Ishikawa (cell line): Measurements from ENCODE around the gene TM4SF1.

ENCODE experiments used
- CEBPB ChIP-seq: IDR thresholded peaks from 2 replicates; pipeline ENCODE4 v1.6.1; 2012
- CREB1 ChIP-seq: IDR thresholded peaks from 2 replicates; pipeline ENCODE4 v1.6.1; 2012; ENCODE audit warnings: low read depth
- EGR1 ChIP-seq: IDR thresholded peaks from 2 replicates; pipeline ENCODE4 v1.6.1; 2012
- EP300 ChIP-seq: IDR thresholded peaks from 2 replicates; pipeline ENCODE4 v1.6.1; 2012; ENCODE audit warnings: borderline replicate concordance
- FOXM1 ChIP-seq: IDR thresholded peaks from 2 replicates; pipeline ENCODE4 v1.6.1; 2012; ENCODE audit warnings: low read depth, borderline replicate concordance
- MAX ChIP-seq: IDR thresholded peaks from 2 replicates; pipeline ENCODE4 v1.6.1; 2012
- NFIC ChIP-seq: IDR thresholded peaks from 2 replicates; pipeline ENCODE4 v1.6.1; 2012
- RAD21 ChIP-seq: IDR thresholded peaks from 2 replicates; pipeline ENCODE4 v1.6.1; 2012; ENCODE audit warnings: low read depth
- REST ChIP-seq: IDR thresholded peaks from 2 replicates; pipeline ENCODE4 v1.6.1; 2012; ENCODE audit warnings: low read depth, mild to moderate bottlenecking
- TAF1 ChIP-seq: IDR thresholded peaks from 2 replicates; pipeline ENCODE4 v1.6.1; 2012; ENCODE audit warnings: low read depth, mild to moderate bottlenecking
- TEAD4 ChIP-seq: IDR thresholded peaks from 2 replicates; pipeline ENCODE4 v1.6.1; 2012
- USF1 ChIP-seq: IDR thresholded peaks from 2 replicates; pipeline ENCODE4 v1.6.1; 2012
- YY1 ChIP-seq: IDR thresholded peaks from 2 replicates; pipeline ENCODE4 v1.6.1; 2012; ENCODE audit warnings: low read depth
- ZBTB7A ChIP-seq: IDR thresholded peaks from 2 replicates; pipeline ENCODE4 v1.6.1; 2012; ENCODE audit warnings: low read depth

GRCh38 chr3:149373235-149374125, 4.0 kb downstream of the TM4SF1 start:
- TF ChIP-seq NFIC (no peak), YY1 (no peak), REST (no peak), MAX (no peak), TAF1 (no peak), CREB1 (no peak), EP300 (no peak), CEBPB (0 out of 2 replicates have a peak, but pooled peaks have one; percentile 4), FOXM1 (no peak), USF1 (no peak), EGR1 (no peak), RAD21 (no peak), TEAD4 (no peak), ZBTB7A (no peak)
